ENCODE data around the gene KLK15.

DNA sequence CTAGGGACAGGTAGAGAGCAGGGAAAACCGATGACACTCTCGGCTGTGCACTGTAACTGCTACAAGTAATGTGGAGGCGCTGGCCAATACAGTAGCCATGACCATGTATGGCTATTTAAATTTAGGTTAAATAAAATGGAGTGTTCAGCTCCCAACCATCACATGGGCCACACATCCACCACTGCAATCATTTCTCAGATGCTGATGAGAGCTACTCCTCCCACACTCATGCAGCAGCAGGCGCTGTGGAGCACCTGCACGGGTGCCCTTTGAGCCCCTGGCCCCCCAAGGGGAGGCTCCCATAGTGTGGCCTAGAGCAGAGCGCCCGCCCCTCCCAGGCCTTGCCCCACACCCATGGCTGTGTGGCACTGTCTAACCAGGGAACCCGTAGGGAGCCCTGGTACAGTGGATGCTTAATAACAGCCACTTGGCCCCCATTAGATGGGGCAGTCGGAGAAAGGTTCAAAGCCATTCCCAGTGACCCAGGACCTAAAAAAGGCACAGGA, 37.2 kb downstream of the KLK15 start:
- TF ChIP-seq EZH2 (IDR thresholded peaks at IDR 0.05; ENCODE audit: borderline replicate concordance, insufficient read depth, low read length, poor library complexity, severe bottlenecking) (no peak), CTCF (IDR thresholded peaks at IDR 0.05; ENCODE audit: poor library complexity, severe bottlenecking) (no peak), POLR2AphosphoS5 (IDR thresholded peaks at IDR 0.05) (no peak)

Data from neural cell (in vitro differentiated cells).